K562 (cell line): ENCODE measurements around the gene PAPOLB. TPM values are rescaled to one million over a fixed set of nuclear protein-coding genes. Genes with fewer than 3 reads are reported as not detected.

ENCODE experiments used
- ATF2 ChIP-seq: sonication (generic); formaldehyde crosslinking; IDR thresholded peaks from 2 replicates; pipeline ENCODE4 v1.8.1; 2022; ENCODE audit warnings: missing genetic modification reagents
- ATF3 ChIP-seq, 2 experiments: fragments of 450-650 bp in 1 of 2; sonication (generic) in 1 of 2; formaldehyde crosslinking in 1 of 2; IDR thresholded peaks in 1 of 2; conservative IDR thresholded peaks in 1 of 2; 2 replicates each; pipeline versions ENCODE4 v1.6.1 to v1.8.1; 2016 to 2023; ENCODE audit warnings: mild to moderate bottlenecking in 2 of 2, moderate library complexity in 2 of 2, inconsistent platforms in 1 of 2, missing genetic modification reagents in 1 of 2
- ATF7 ChIP-seq: fragments of 450-650 bp; IDR thresholded peaks from 2 replicates; pipeline ENCODE4 v1.7.1; 2014; ENCODE audit warnings: mild to moderate bottlenecking, moderate library complexity
- CTBP1 ChIP-seq: fragments of 450-650 bp; IDR thresholded peaks from 2 replicates; pipeline ENCODE4 v1.6.1; 2016; ENCODE audit warnings: borderline replicate concordance
- FOXO4 ChIP-seq: fragments of 450-650 bp; formaldehyde crosslinking; IDR thresholded peaks from 2 replicates; pipeline ENCODE4 v1.4.0; 2020; ENCODE audit warnings: mild to moderate bottlenecking, moderate library complexity
- GABPB2 ChIP-seq: fragments of 250-450 bp; sonication (Bioruptor Pico); conservative IDR thresholded peaks from 2 replicates; pipeline ENCODE4 v1.5.1; 2021; ENCODE audit warnings: mild to moderate bottlenecking
- GTF2E2 ChIP-seq: fragments of 200-800 bp; sonication (Bioruptor generic); IDR thresholded peaks from 2 replicates; pipeline ENCODE4 v1.6.1; 2016; ENCODE audit warnings: missing genetic modification characterization, missing compliant biosample characterization
- HOXB6 ChIP-seq: fragments of 250-450 bp; sonication (Bioruptor Pico); IDR thresholded peaks from 2 replicates; pipeline ENCODE4 v1.5.1; 2022; ENCODE audit warnings: mild to moderate bottlenecking, borderline replicate concordance
- MBD1 ChIP-seq: fragments of 250-450 bp; sonication (Bioruptor Pico); IDR thresholded peaks from 2 replicates; pipeline ENCODE4 v1.8.0; 2022; ENCODE audit warnings: inconsistent platforms
- OTX1 ChIP-seq: fragments of 450-650 bp; formaldehyde crosslinking; IDR thresholded peaks from 2 replicates; pipeline ENCODE4 v1.4.0; 2022; ENCODE audit warnings: mild to moderate bottlenecking
- RREB1 ChIP-seq: fragments of 250-450 bp; sonication (Bioruptor Pico); IDR thresholded peaks from 2 replicates; pipeline ENCODE4 v1.4.0; 2020
- ZNF639 ChIP-seq, 2 experiments: fragments of 200-800 bp in 1 of 2; sonication (Bioruptor generic) in 1 of 2; sonication (generic) in 1 of 2; formaldehyde crosslinking in 1 of 2; IDR thresholded peaks in 1 of 2; conservative IDR thresholded peaks in 1 of 2; 2 replicates each; pipeline versions ENCODE4 v1.5.0 to v1.6.1; 2016 to 2020; ENCODE audit warnings: missing compliant biosample characterization in 1 of 2, missing genetic modification characterization in 1 of 2, missing genetic modification reagents in 1 of 2
- polyA plus RNA-seq, 8 experiments: library from polyadenylated mRNA; depleted of rRNA in 4 of 8; stranded (reverse) in 5 of 8; unstranded in 3 of 8; fragments of >200 nt; fragmentation: Nextera tagmentation in 2 of 8; fragmentation: Illumina TruSeq in 1 of 8; extraction: Ambion mirVana in 2 of 8; extraction: Trizol in 1 of 8; gene quantifications; 2 replicates each; pipeline versions ENCODE4 v1.2.1 to v1.2.3, GENCODE V29; 2011 to 2014; ENCODE audit warnings: inconsistent platforms in 1 of 8, missing spikeins in 1 of 8
- total RNA-seq, 7 experiments: library from RNA; depleted of rRNA in 6 of 7; stranded (reverse); fragments of >200 nt in 6 of 7; fragmentation: Illumina TruSeq in 2 of 7; extraction: Trizol in 2 of 7; gene quantifications; 2 replicates each; pipeline versions ENCODE4 v1.2.1 to v1.2.3, GENCODE V29; 2011 to 2021; ENCODE audit warnings: low replicate concordance in 1 of 7

The PAPOLB gene
- total and polyA plus RNA-seq, 9 of the 15 experiments (the other 6 are each of a cell fraction or from before 2014, with no cell fraction given): 0.04 to 0.33 (median 0.16) TPM; not detected in 4

- TF ChIP-seq ATF2 (CRISPR knock-in tag) (no peak), MBD1 (CRISPR knock-in tag) (peak; percentile 74; the same call in 1 of the 2 replicates), GTF2E2 (tag) (no peak), OTX1 (CRISPR knock-in tag) (no peak), CTBP1 (no peak; the same call in 1 of the 2 replicates), HOXB6 (CRISPR knock-in tag) (no peak), FOXO4 (CRISPR knock-in tag) (no peak), ATF3 (IDR thresholded peaks at IDR 0.05) (peak; percentile 29; the same call in 1 of the 2 replicates), ATF3 (CRISPR knock-in tag; conservative IDR thresholded peaks at IDR 0.05) (no peak), ZNF639 (CRISPR knock-in tag; conservative IDR thresholded peaks at IDR 0.05 in 1 of 2, IDR thresholded peaks at IDR 0.05 in 1 of 2) (no peak), ATF7 (0 out of 2 replicates have a peak, but pooled peaks have one; percentile 32), RREB1 (CRISPR knock-in tag) (no peak), GABPB2 (no peak)
Observed at GRCh38 chr7:4882169-4883032, 20.6 kb upstream of the PAPOLB start (continued).
